ENCODE data around the gene ENDOV.

Gene ENDOV

DNA sequence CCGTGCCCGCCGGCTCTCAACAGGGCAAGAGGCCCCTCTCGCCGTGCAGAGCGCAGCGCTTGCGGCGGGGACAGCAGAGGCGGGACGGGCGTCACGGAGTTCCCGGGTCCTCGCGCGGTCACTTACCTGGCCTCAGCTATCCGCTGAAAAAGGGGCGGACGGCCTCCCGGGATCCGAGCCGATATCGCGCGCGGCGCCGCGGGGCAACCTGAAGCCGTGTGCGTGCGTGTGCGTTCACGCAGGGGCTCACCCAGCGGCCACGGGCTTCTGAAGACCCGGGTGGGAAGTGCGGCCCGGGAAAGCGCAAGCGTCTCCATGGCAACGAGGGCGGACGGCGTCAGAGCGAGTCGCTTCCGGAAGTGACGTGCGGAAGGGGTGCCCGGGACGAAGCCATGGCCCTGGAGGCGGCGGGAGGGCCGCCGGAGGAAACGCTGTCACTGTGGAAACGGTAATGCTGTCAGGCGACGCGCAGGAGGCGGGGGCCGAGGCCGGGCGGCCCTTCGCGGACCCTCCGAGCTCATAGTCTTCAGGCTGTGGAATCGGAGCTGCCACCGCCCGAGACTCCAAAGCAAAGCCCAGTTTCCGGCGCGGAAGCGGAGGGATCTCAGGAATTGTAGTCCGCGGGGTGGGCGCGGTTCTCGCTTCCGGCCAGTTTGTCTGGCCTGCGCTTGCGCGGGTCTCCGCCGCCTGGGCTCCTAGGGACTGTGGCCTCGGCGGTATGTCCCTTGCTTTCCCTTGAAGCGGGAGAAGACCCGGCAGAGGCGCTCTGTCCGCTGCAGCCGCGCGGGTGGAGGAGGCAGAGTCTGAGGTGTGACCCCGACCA is at the start of gene ENDOV:
Gene ENDOV (plus strand): TSS at position 365 of the 823 bp plus-strand sequence. CDS start 28 bp downstream, at position 393.
- H3K4me3 ChIP-seq (ENCODE audit: low read depth, low read length): peak within 1 kb of the TSS; percentile 81
- TF ChIP-seq, protein P1, sequence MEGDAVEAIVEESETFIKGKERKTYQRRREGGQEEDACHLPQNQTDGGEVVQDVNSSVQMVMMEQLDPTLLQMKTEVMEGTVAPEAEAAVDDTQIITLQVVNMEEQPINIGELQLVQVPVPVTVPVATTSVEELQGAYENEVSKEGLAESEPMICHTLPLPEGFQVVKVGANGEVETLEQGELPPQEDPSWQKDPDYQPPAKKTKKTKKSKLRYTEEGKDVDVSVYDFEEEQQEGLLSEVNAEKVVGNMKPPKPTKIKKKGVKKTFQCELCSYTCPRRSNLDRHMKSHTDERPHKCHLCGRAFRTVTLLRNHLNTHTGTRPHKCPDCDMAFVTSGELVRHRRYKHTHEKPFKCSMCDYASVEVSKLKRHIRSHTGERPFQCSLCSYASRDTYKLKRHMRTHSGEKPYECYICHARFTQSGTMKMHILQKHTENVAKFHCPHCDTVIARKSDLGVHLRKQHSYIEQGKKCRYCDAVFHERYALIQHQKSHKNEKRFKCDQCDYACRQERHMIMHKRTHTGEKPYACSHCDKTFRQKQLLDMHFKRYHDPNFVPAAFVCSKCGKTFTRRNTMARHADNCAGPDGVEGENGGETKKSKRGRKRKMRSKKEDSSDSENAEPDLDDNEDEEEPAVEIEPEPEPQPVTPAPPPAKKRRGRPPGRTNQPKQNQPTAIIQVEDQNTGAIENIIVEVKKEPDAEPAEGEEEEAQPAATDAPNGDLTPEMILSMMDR (IDR thresholded peaks at IDR 0.05; ENCODE audit: low read depth, low read length): no peak

DNA sequence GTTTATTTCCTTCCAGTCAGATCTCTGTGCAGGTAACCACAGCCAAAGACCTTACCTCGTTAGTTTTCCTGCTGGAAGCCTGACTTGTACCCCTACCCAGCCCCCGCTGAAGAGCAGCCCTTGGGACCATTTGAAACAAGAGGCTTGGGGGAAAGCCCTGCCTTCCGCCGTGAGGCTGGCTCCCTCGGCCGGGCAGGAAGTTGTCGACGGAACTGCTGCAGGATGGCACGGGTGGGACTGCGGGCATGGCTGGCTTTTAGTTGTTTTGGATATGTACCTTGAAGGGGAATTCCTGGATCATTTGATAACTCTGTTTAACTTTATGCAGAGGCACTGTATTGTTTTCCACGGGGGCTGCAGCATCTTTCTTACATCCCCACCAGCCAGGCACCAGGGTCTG is 49.0 kb upstream of the ENDOV start:
- TF ChIP-seq, protein P1 (IDR thresholded peaks at IDR 0.05; ENCODE audit: low read depth, low read length): no peak
- H3K4me3 ChIP-seq (ENCODE audit: low read depth, low read length): no peak overlapping the region

DNA sequence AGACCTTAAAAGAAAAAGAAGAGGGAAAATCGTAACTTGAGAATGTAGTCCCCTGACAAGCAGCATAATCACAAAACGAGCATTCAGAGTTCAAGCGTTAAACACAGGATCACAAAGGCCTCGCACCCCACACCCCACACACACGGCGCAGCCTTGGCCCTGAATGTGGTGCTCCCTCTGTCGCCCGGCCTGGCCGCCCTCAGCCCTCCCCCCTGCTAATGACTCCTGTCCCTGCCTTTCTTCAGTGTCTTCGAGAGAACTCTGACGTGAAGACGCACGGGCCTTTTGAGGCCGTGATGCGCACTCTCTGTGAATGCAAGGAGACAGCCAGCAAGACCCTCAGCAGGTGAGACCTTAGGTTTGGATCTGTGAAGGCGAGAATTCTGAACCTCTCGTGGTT is 47.5 kb upstream of the ENDOV start:
- no peak overlapping the region for H3K4me3 ChIP-seq (ENCODE audit: low read depth, low read length)
- TF ChIP-seq, protein P1 (IDR thresholded peaks at IDR 0.05; ENCODE audit: low read depth, low read length): no peak

DNA sequence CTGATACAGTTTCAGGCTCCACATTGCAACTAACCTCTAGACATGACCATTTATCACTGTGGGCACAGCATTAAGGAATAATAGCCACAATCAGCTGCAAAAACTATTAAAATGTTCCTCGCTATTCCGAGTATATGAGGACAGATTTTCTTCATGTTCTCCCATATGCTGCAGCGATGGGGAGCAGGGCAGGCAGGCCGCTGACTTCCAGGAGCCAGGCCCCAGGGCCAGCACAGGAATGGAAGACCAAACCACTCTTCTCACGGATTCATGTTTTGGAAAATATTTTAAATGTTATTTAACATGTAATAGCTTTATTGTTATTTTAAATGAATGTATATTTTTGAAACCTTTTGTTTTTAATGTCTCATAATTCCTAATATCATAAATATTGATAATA is 43.8 kb upstream of the ENDOV start:
- H3K4me3 ChIP-seq (ENCODE audit: low read depth, low read length): no peak overlapping the region
- TF ChIP-seq, protein P1 (IDR thresholded peaks at IDR 0.05; ENCODE audit: low read depth, low read length): no peak

DNA sequence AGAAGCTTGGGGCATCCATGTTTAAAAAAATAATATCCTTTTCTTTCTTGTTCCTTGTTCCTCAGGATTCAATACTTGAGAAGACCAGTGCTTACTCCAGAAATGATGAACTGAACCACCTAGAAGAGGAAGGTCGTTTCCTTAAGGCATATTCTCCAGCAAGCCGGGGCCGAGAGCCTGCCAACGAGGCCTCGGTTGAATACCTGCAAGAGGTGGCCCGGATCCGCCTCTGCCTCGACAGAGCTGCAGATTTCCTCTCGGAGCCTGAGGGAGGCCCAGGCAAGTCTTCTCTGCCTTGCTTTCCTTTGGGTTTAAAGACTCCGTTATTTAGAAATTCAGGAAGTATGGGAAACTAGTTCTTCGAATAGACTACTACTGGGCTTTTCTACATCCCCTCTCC is 42.5 kb upstream of the ENDOV start:
- TF ChIP-seq, protein P1 (IDR thresholded peaks at IDR 0.05; ENCODE audit: low read depth, low read length): no peak

DNA sequence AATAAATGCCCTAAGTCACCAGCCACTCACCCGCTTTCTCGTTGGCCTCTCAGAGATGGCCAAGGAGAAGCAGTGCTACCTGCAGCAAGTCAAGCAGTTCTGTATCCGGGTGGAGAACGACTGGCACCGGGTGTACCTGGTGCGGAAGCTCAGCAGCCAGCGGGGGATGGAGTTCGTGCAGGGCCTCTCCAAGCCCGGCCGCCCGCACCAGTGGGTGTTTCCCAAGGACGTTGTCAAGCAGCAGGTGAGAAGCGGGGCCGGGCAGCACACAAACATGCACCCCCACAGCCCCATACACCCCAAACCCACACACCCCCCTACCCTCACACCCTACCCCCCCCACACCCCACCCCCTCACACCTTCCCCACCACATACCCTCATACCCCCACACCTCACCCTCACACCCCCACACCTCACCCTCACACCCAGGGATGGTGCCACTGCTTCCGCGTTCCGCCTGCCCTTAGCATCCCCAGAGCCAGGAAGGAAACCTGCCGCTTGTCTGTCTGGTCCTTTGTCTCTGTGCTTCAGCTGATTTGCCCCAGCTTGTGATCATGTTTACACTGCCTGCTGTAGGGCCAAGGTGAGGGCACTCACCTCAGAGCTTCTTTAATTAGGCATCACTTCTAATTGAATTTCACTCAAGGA is 41.9 kb upstream of the ENDOV start:
- H3K4me3 ChIP-seq (ENCODE audit: low read depth, low read length): no peak overlapping the region
- TF ChIP-seq, protein P1 (IDR thresholded peaks at IDR 0.05; ENCODE audit: low read depth, low read length): no peak

More for the DNA sequence above, 42.5 kb upstream of the ENDOV start:
- H3K4me3 ChIP-seq (ENCODE audit: low read depth, low read length): no peak overlapping the region

Measured in WI38 (cell line).